ENCODE results near the gene KREMEN1. TPM values are rescaled to one million over a fixed set of nuclear protein-coding genes. Genes with fewer than 3 reads are reported as not detected.
A peak's percentile ranks its signal among the peaks of the same experiment; 100 is the strongest.

Gene KREMEN1
- total and polyA plus RNA-seq, 10 of the 15 experiments (the other 5 are each of a cell fraction or from before 2014, with no cell fraction given), result 0.10 to 2.5 (median 0.20) TPM; not detected in 1

DNA sequence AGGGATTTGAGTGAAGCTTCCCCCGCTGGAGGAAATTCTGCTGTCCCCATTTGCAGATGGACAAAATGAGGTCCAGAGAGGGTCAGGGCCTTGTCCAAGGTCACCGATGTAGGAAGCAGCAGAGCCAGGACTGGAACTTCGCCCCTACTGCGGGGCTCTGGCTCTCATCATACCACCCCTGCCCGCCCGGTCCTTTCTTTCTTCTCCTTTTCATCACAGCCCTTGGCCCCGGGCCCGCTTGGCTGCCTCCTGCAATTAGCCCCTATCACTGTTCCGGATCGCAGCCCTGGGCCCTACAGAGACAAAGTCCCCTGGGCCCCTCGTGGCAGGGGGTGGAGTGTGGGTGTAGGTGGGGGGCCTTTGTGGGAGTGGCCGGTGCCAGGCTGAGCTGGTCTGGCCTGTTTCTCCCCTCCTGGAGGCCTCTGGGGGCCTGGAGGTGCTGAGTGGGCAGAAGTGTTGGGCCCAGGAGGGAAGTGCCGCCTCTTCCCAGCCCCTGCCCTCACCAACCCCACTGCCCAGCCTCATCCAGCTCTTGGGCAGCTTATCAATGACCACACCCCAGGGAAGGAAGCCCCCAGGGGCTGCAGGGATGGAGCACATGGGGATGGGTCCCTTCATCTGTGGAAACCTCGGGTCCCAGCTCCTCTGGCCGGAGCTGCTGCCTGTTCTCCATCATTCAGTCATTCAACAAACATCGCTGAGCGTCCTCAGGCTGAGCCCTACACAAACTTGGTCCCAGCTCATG lies 136.2 kb downstream of the KREMEN1 start (continued):
- no peak for TF ChIP-seq STAT3 (IDR thresholded peaks at IDR 0.05; ENCODE audit: low read depth, low read length)
- TF ChIP-seq CBFB (IDR thresholded peaks at IDR 0.05; ENCODE audit: low read depth), result no peak
- TF ChIP-seq, protein P1, sequence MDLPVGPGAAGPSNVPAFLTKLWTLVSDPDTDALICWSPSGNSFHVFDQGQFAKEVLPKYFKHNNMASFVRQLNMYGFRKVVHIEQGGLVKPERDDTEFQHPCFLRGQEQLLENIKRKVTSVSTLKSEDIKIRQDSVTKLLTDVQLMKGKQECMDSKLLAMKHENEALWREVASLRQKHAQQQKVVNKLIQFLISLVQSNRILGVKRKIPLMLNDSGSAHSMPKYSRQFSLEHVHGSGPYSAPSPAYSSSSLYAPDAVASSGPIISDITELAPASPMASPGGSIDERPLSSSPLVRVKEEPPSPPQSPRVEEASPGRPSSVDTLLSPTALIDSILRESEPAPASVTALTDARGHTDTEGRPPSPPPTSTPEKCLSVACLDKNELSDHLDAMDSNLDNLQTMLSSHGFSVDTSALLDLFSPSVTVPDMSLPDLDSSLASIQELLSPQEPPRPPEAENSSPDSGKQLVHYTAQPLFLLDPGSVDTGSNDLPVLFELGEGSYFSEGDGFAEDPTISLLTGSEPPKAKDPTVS (IDR thresholded peaks at IDR 0.05; ENCODE audit: low read depth, low read length), result no peak
- TF ChIP-seq CREM (IDR thresholded peaks at IDR 0.05; ENCODE audit: low read depth), result no peak
- TF ChIP-seq, protein P2, sequence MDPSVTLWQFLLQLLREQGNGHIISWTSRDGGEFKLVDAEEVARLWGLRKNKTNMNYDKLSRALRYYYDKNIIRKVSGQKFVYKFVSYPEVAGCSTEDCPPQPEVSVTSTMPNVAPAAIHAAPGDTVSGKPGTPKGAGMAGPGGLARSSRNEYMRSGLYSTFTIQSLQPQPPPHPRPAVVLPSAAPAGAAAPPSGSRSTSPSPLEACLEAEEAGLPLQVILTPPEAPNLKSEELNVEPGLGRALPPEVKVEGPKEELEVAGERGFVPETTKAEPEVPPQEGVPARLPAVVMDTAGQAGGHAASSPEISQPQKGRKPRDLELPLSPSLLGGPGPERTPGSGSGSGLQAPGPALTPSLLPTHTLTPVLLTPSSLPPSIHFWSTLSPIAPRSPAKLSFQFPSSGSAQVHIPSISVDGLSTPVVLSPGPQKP (IDR thresholded peaks at IDR 0.05; ENCODE audit: low read depth, low read length), result no peak
- TF ChIP-seq, protein P3, sequence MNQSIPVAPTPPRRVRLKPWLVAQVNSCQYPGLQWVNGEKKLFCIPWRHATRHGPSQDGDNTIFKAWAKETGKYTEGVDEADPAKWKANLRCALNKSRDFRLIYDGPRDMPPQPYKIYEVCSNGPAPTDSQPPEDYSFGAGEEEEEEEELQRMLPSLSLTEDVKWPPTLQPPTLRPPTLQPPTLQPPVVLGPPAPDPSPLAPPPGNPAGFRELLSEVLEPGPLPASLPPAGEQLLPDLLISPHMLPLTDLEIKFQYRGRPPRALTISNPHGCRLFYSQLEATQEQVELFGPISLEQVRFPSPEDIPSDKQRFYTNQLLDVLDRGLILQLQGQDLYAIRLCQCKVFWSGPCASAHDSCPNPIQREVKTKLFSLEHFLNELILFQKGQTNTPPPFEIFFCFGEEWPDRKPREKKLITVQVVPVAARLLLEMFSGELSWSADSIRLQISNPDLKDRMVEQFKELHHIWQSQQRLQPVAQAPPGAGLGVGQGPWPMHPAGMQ (IDR thresholded peaks at IDR 0.05; ENCODE audit: borderline replicate concordance), result no peak
- no peak for TF ChIP-seq JUNB (IDR thresholded peaks at IDR 0.05)
- TF ChIP-seq, protein P4, sequence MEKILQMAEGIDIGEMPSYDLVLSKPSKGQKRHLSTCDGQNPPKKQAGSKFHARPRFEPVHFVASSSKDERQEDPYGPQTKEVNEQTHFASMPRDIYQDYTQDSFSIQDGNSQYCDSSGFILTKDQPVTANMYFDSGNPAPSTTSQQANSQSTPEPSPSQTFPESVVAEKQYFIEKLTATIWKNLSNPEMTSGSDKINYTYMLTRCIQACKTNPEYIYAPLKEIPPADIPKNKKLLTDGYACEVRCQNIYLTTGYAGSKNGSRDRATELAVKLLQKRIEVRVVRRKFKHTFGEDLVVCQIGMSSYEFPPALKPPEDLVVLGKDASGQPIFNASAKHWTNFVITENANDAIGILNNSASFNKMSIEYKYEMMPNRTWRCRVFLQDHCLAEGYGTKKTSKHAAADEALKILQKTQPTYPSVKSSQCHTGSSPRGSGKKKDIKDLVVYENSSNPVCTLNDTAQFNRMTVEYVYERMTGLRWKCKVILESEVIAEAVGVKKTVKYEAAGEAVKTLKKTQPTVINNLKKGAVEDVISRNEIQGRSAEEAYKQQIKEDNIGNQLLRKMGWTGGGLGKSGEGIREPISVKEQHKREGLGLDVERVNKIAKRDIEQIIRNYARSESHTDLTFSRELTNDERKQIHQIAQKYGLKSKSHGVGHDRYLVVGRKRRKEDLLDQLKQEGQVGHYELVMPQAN (conservative IDR thresholded peaks at IDR 0.05), result peak; percentile 49; the same call in 1 of the 2 replicates
- no peak for TF ChIP-seq ZNF622 (IDR thresholded peaks at IDR 0.05)
- no peak for TF ChIP-seq SP1 (IDR thresholded peaks at IDR 0.05; ENCODE audit: low read depth, low read length)
- no peak for TF ChIP-seq HDAC2 (IDR thresholded peaks at IDR 0.05)
- no peak for TF ChIP-seq NR2C2 (IDR thresholded peaks at IDR 0.05; ENCODE audit: borderline replicate concordance, control insufficient read depth, insufficient read length, low read depth)
- no peak for TF ChIP-seq MEF2A (IDR thresholded peaks at IDR 0.05; ENCODE audit: insufficient read depth, low read depth, low read length)
- TF ChIP-seq MEF2B (IDR thresholded peaks at IDR 0.05; ENCODE audit: partially characterized antibody, poor library complexity, severe bottlenecking), result peak; percentile 97
- TF ChIP-seq, protein P5, sequence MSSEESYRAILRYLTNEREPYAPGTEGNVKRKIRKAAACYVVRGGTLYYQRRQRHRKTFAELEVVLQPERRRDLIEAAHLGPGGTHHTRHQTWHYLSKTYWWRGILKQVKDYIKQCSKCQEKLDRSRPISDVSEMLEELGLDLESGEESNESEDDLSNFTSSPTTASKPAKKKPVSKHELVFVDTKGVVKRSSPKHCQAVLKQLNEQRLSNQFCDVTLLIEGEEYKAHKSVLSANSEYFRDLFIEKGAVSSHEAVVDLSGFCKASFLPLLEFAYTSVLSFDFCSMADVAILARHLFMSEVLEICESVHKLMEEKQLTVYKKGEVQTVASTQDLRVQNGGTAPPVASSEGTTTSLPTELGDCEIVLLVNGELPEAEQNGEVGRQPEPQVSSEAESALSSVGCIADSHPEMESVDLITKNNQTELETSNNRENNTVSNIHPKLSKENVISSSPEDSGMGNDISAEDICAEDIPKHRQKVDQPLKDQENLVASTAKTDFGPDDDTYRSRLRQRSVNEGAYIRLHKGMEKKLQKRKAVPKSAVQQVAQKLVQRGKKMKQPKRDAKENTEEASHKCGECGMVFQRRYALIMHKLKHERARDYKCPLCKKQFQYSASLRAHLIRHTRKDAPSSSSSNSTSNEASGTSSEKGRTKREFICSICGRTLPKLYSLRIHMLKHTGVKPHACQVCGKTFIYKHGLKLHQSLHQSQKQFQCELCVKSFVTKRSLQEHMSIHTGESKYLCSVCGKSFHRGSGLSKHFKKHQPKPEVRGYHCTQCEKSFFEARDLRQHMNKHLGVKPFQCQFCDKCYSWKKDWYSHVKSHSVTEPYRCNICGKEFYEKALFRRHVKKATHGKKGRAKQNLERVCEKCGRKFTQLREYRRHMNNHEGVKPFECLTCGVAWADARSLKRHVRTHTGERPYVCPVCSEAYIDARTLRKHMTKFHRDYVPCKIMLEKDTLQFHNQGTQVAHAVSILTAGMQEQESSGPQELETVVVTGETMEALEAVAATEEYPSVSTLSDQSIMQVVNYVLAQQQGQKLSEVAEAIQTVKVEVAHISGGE (CRISPR knock-in tag; IDR thresholded peaks at IDR 0.05), result no peak
- no peak for TF ChIP-seq ZNF207 (IDR thresholded peaks at IDR 0.05; ENCODE audit: borderline replicate concordance)
- peak; percentile 78 for TF ChIP-seq PAX5 (IDR thresholded peaks at IDR 0.05; ENCODE audit: borderline replicate concordance, low read depth, low read length)
- peak; percentile 49 for TF ChIP-seq DPF2 (IDR thresholded peaks at IDR 0.05)
- no peak for TF ChIP-seq MYB (IDR thresholded peaks at IDR 0.05; ENCODE audit: borderline replicate concordance, low read depth, low read length)
